ENCODE data around the gene TRIM42.

Gene TRIM42

GRCh38 chr3:140677764-140678163 lies at the start of gene TRIM42:
Gene TRIM42, plus strand, starts transcription at chr3:140678064. Its CDS starts 166 bp downstream, at chr3:140678230.
- DNase-seq, result no peak

- DNase-seq, result no peak
Measured at GRCh38 chr3:140628606-140629005, 49.3 kb upstream of the TRIM42 start.

DNA sequence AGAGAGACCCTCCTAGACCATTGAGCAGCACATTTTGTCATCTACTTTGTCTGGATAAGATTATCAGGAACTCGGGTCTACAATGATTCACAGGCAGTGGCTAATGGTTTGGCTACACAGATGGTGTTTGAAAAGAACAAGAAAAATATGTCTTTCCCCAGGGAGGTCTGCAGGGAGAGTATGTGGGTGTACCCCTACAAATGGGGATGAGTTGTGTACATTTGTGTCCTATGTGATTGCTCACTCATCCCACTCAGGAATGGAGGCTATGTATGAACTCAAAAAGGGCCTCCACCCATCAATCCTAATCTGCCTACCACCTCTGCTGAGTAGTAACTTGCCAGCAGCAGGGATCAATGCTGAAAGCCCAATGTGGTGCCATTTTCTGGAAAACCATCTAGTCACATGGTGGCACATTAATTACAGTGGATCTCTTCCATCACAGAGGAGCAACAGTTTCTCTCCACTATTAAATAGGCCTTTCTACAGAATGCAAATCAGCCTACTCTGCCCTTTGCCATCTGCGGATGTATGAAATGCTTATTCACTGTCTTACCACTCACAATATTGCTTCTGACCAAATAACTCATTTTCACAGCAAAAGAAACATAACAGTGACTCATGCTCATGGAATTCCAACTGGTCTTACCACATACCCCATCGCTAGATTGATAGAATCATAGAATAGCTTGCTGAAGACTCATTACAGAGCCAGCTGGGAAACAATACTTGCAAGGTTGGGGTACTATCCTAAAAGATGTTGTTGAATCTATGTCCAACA lies 48.3 kb upstream of the TRIM42 start:
- no peak for DNase-seq

- DNase-seq, result no peak
Measured at GRCh38 chr3:140630366-140630765, 47.5 kb upstream of the TRIM42 start.

DNA sequence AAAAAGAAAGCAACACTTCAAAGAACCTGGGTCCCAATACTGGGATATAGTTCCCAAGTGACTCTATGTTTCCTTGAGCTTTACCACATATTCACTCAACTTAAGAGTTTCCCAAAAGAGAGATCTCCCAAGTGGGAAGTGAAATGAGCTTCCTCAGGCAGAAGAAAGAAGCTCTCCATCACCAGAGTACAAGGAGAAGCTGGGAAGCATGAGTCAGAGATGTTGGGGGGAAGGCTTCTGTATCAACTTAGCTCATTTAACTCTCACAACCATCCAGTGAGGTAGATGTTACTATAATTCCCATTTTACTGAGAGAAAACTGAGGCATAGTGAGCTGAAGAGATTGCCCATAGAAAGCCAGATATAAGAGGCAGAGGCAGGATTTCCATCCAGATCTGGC lies 47.0 kb upstream of the TRIM42 start:
- DNase-seq, result no peak

- no peak for DNase-seq
Measured at GRCh38 chr3:140635276-140635675, 42.6 kb upstream of the TRIM42 start.

- DNase-seq, result no peak
Measured at GRCh38 chr3:140636406-140637138, 41.3 kb upstream of the TRIM42 start.

DNA sequence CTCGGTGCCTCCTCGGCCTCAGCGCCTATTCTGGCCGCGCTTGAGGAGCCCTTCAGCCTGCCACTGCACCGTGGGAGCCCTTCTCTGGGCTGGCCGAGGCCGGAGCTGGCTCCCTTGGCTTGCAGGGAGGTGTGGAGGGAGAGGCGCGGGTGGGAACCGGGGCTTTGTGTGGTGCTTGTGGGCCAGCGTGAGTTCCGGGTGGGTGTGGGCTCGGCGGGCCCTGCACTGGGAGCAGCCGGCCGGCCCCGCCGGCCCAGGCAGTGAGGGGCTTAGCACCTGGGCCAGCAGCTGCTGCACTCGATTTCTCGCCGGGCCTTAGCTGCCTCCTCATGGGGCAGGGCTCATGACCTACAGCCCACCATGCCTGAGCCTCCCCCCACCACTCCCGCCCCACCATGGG lies 26.6 kb upstream of the TRIM42 start:
- DNase-seq, result no peak

DNA sequence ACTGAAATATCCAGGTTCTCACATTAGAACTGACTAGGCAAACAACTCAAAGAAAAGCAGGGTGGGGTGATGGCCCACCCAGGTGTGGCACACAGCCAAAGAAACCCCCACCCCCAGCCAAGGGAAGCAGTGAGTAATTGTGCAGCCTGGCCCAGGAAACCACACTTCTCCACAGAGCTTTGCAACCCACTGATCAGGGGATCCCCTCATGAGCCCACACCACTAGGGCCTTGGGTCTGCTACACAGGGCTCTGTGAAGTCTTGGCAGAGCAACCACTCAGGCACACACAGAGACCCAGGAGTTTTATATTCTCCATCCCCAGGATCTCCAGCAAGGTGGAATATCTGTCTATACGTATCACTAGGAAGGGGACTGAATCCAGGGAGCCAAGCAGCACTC lies 22.2 kb upstream of the TRIM42 start:
- DNase-seq, result no peak

GRCh38 chr3:140664111-140664510 lies 13.8 kb upstream of the TRIM42 start:
- DNase-seq, result no peak

DNA sequence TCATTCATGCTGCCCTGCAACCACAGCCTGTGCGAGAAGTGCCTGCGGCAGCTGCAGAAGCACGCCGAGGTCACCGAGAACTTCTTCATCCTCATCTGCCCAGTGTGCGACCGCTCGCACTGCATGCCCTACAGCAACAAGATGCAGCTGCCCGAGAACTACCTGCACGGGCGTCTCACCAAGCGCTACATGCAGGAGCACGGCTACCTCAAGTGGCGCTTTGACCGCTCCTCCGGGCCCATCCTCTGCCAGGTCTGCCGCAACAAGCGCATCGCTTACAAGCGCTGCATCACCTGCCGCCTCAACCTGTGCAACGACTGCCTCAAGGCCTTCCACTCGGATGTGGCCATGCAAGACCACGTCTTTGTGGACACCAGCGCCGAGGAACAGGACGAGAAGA lies 4.7 kb downstream of the TRIM42 start:
- no peak for DNase-seq

DNA sequence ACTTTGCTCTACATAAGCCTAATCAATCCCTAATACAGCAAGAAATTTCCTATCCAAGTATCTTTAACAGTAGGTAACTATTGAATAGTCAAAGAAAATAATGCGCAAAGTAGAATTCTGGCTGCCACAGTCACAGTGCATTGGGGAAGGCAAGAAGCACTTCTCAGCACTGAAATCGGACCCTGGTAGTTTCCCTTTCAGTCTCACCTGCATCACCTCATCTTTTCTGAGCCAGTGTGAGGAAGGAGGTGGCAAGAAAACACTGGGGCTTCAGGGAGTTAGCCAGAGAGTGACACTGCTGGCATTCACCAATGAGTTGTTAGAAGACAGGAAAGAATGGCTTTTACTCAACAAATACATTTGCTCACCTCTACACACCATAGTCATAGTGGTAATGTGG lies 8.3 kb downstream of the TRIM42 start:
- DNase-seq, result no peak

DNA sequence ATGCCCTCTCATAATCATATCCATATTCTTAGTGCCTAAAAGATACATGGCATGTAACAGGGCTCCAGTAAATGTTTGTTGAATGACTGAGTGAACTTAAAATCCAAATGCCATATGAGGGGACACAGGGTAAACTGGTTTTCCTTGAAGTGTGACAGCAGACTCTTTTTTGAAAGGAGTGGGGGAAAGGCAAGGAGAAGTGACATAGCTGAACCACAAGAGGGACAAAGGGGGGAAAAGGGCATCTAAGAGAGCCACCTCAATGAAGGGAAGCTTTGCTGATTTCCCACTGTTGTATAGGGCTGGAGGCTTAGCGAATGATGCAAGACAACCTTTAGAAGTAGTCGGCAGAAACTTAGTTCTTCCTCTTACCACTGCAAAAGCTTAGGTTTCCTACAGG lies 9.1 kb downstream of the TRIM42 start:
- no peak for DNase-seq

- DNase-seq, result no peak
Measured at GRCh38 chr3:140695361-140696061, 17.6 kb downstream of the TRIM42 start.

- DNase-seq, result no peak
Measured at GRCh38 chr3:140699516-140700231, 21.8 kb downstream of the TRIM42 start.

DNA sequence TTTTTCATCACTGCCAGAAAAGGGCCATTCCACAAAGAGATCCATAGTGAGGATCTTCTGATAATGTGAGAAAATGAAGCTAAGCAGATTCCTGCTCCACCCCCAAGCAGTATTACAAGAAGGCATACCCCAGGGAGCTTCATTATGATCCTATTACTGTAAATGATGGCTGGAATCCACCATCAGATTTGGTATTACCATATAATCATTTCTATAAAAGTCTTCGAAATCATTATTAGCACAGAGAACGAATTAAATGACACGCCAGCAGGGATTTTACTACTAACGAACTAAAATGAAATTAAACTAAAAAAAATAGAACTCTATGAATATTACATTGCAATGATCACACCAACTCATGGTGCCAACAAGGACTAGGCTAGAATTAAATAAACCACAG lies 24.4 kb downstream of the TRIM42 start:
- no peak for DNase-seq

DNA sequence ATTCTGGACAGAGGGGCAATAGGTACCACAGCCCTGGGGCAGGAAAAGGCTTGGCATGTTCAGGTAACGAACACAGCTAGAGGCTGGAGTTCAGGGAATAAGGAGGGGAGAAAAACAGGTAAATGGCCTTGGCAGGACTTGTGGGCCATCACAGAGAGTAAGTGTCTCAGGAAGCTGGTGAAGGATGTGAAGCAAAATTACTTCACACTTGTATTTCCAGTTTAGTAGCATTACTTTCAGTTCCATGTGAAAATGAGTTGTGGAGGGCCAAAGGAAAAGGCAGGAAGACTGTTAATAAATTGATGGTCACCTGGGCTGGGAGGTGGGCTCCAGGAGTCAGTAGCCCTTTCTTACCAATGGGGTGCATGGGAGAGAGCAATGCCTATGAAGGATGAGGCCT lies 25.6 kb downstream of the TRIM42 start:
- DNase-seq, result no peak

- DNase-seq, result no peak
Measured at GRCh38 chr3:140704733-140705132, 26.9 kb downstream of the TRIM42 start.

DNA sequence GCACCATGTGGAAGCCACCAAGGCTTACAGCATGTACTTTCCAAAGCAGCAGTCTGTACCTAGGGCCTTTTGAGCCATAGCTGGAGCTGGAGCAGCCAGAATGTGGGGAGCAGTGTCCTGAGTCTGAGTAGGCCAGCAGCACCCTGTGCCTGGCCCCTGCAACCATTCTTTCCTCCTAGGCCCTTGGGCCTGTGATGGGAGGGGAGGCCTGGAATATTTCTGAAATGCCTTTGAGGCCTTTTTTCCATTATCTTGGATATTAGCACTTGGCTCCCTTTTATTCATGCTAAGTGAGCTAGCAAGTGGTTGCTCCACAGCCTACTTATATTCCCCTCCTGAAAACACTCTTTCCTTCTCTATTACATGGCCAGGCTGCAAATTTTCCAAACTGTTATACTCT lies 28.1 kb downstream of the TRIM42 start:
- DNase-seq, result no peak

DNA sequence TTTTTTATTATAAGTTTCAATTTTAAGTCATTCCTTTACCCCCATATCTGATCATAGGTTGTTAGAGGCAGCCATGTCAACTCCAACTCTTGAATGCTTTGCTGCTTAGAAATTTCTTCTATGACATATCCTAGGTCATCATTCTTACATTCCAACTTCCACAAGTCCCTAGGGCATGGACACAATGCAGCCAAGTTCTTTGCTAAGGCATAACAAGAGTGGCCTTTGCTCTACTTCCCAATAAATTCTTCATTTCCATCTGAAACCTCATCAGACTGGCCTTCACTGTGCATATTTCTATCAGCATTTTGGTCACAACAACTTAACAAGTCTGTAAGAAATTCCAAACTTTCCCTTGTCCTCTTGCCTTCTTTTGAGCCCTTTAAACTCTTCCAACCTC lies 28.5 kb downstream of the TRIM42 start:
- no peak for DNase-seq

GRCh38 chr3:140708815-140709214 lies 31.0 kb downstream of the TRIM42 start:
- DNase-seq, result no peak

DNA sequence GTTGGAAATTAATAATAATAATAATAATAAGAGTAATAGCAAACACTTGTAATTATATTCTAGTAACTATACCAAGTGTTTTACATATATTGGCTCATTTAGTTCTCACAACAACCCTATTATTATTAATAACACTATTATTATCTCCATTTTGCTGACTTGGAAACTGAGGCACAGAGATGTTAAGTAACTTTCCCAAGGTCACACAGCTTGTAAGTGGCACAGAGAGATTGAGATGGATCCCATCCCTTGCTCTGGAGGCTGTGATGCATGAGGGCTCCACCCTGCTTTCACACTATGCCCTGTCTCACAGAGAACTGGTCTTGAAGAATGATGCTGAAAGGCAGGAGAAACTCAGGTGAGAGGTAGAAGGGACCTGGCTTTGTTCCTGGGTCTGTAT lies 31.9 kb downstream of the TRIM42 start:
- no peak for DNase-seq

- DNase-seq, result no peak
Measured at GRCh38 chr3:140710711-140711389, 33.0 kb downstream of the TRIM42 start.
